Muscle of back (tissue), 11 donors: ENCODE data around the gene TBC1D14. TPM values are rescaled to one million over a fixed set of nuclear protein-coding genes. Genes with fewer than 3 reads are reported as not detected.
"Not testable (repeated sequence)": the region's sequence is repeated elsewhere in the genome, so short reads cannot be mapped to it uniquely, and the experiment has no call there.

Source experiments
- DNase-seq, 3 donors: peaks; one replicate each; pipeline versions ENCODE4 v3.0.0 to v3.0.0-alpha.2; 2013
- polyA plus RNA-seq, 10 donors: library from polyadenylated mRNA; unstranded; fragments of 120-200 nt; gene quantifications; one replicate each; pipeline ENCODE4 v1.2.1, GENCODE V29; 2013; ENCODE audit not compliant: insufficient read length in 10 of 10

Gene TBC1D14
- polyA plus RNA-seq, 10 donors, result 32.0 to 42.9 (median 38.1) TPM

DNA sequence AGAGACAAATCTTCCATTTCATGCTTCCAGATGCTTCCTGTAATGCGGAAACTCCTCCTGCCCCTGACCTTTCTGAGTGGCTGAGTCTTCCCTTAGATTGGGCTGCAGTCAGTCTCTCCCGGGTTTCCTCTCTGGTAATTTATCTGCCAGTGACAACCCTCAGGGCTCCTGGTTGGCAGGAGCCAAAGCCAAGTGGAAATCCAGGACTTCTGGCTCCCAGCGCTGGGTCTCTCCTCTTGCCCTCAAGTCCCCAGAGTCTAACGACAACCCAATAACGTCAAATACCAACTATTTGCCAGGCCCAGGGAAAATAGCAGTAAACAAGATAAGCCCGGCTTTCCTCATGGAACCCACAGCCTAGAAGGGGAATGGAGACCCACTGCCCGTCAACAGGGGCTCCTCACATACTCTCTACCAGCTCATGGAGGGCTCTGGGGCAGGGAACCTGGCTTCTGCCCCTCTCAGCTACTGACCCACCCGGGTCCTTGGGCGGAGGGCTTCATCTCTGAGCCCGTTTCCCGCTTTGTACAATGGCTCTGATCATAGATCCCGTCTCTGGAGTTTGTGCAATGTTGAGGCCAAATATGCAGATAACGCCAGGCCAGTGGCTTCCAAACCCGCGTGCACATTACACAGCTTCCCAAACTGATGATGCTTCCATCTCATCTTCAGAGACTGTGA is 1.1 kb upstream of the TBC1D14 start:
- no peak for DNase-seq

DNA sequence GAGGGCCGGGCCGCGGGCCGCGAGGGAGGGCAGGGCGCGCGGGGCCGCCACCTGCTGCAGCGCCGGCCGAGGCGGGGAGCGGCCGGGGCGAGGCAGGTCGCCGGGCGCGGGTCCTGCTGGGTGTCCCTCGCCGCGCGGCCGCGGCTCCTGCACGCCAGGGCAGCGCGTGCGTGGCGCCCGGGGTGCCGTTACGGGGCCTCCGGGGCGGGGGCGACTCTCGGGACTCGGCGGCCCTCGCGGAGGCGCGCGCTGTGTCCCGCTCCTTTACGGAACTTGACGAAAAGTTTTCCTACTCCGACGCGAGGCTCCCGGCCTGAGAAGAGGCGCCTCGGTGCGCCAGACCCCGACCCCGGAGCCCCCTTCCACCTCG is 329 bp downstream of the TBC1D14 start:
- DNase-seq, result no peak

DNA sequence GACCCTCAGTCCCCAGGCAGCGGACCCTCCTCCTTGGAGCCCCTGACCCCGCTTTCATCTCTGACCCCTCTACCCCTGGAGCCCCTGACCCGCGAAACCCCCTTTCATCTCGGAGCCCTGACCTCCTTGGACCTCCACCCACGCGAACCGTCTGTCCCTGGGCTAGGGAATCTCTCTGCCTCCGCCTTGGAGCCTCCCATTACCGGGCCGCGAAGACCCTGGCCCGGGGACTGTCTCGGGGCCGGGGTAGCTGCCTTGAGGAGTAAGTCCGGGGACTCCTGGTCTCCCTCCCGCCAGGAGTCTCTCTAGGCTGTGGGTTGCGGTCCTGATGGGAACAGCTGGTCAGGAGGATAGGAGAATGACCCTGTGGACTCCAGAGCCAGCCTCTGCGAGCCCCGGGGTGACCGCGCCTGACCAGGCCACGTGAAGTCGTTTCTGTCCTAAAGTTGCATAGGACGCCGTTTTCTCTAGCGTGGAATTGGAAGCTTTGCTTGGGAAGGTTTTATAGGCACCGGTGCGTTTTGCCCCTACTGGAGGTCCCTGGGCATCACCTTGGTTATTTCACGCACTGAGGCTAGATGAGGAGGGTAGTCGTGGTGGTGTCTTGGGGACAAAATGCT is 824 bp downstream of the TBC1D14 start:
- no peak for DNase-seq

DNA sequence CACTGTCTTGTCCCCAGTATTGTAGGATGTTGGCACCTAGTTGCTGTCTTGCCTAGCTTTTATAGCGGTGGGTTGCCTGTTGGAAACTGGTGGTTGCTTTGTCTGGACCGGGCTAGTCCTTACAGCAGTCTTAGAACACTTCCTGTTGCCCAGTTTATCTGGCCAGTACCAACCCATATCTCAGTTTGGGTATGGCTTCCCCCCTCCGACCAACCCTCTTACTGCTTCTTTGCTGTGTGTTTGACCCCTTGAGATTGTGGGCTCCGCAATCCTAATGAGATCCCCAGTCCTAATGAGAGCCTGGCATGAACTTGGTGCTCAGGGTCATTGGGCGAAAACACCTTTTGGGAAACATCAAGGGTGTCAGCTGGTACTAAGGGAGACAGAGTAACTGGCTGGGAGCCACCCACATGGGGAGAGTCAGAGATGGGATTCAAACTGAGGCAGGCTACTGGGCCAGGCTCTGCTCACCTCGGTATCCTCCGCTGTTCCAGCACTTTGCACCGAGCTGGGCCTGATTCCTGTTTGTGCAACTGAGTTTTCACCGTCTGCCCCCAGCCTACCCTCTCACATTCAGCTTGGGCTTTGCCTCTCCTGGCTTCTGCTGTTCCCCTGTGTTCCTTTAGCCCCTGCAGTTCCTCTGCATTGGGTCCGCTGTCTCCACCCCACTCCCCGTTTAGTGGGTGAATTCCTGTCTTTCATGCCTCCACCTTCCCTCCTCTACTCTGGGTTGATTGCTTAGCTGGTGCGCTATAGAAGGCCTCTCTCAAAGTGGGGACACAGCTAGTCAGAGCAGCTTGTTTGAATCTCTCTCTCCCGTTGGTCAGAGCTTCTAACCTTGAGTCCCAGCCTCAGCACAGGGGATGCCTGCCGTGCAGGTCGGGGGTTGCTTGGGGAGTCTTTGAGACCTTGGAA is 1.6 kb downstream of the TBC1D14 start:
- DNase-seq, result no peak

DNA sequence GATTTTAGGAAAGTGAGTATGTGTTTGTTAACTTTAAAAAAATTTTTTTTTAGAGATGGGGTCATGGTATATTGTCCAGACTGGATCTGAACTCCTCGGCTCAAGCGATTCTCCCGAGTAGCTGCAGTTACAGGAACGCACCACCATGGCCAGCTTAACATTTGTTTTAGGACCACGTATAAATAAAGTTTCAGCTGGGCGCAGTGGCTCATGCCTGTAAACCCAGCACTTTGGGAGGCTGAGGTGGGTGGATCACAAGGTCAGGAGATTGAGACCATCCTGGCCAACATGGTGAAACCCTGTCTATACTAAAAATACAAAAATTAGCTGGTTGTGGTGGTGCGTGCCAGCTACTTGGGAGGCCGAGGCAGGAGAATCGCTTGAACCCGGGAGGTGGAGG is 2.3 kb downstream of the TBC1D14 start:
- DNase-seq, result not testable (repeated sequence)

DNA sequence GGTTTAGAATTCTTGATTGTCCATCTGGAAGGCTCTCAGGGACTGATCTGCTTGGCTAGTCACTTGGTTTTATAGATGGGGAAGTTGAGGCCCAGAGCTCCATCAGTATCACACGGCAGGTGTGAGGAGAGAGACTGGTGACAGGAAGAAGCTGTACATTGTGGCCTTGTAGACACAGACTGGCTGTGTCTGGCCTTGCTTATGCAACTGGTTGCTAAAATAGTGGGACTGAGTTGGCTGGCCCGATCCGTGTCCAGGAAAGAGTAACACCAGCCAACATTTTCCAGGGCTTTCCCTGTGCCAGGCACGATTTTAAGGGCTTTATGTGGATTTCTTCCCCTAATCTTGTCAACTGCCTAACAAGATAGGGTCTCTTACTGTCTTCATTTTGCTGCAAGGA is 2.8 kb downstream of the TBC1D14 start:
- no peak for DNase-seq

DNA sequence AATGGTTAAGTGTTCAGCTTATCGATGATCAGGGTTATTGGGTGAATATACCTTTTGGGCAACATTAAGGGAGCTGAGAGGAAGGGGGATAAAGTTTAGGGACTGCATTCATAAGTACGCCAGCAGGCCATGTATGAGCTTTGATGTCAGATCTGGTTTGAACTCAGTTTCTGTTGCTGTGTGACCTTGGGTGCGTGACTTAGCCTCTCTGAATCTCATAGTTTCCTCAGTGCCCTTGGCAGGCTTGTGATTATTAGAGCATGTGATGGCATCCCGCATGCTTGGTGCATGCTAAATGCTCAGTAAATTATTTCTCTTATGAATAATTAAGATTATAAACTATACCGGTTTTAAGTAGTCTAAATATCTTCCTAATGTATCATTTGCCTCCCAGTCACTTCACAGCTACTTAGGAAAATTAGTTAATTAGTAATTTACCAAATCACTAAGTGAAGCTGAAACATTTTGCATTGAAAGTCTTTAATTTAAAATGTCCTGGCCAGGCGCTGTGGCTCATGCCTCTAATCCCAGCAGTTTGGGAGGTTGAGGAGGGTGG is 3.8 kb downstream of the TBC1D14 start:
- no peak for DNase-seq

DNA sequence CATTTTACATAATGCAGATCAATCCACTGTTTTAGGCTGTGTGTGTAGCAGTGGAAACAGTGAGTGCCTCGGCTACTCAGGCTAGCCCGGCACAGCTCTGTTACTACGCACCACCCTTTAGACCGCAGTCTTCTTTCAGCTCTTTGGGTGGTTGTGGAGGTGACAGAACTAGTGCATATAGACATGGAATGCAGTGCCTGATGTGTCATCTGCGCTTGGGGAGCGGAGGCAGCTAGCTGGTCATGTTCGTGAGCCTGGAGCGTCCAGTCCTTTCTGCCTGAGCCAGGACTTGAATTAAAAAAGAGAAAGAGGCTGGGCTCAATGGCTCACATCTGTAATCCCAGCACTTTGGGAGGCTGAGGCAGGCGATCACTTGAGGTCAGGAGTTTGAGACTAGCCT is 4.8 kb downstream of the TBC1D14 start:
- DNase-seq, result no peak

DNA sequence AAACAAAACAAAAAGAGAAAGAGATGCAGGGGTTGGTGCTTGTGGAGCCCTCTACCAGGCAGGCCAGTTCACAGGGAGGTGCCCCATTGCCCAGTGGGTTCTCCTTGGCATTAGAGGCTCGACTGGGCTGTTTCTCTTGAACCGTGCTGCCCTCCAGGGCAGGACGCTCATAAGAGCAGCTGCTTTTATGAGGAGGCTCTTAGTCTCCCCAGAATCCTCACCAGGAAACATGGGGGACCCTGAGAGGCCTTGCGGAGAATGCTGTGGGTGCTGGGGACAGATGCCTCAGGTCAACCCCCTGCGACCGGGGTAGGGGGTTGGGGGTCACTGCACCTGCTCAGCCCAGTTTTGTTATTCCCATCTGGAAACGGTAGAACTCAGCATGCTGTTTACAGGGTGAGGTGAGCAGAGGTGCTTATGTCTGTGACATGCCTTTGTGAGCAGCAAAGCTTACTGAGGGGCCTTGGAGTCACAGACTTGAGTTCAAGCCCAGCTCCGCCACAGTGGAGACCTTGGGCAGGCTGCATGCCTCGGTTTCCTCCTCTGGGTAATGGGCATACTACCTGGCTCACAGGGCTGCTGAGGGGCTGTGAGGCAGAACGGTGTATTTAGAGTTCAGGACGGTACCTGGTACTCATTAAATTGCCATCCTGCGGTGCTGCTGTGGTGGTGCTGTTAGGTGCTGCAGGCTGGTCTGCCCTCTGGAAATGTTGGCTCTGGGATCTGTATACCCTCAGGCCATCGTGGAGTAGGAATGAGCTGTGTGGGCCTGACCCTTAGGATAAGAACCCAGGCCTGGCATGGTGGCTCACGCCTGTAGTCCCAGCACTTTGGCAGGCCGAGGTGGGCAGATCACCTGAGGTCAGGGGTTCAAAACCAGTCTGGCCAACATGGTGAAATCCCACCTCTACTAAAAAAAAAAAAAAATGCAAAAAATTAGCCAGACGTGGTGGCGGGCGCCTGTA is 5.7 kb downstream of the TBC1D14 start:
- DNase-seq, result no peak

DNA sequence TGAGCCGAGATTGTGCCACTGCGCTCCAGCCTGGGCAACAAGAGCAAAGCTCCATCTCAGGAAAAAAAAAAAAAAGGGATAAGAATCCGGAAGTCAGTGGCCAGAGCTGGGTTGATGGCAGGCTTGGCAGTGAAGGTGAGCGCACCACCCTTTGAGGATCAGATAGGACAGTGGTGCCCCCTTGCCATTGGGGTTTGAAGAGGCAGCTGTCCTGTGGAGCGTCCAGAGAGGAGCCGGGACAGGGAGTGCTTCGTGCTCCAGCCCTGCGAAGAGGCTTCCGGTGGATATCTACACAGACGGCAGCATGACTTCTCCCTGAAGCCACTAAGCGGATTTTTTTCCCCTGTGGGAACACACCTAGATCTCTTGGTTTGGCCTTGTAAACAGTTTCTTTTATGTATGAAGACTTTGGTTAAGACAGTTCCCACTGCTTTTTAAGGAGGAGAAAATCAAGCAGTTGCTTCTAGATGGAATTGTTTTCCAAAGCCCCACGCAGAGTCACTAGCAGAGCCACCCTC is 6.5 kb downstream of the TBC1D14 start:
- no peak for DNase-seq

DNA sequence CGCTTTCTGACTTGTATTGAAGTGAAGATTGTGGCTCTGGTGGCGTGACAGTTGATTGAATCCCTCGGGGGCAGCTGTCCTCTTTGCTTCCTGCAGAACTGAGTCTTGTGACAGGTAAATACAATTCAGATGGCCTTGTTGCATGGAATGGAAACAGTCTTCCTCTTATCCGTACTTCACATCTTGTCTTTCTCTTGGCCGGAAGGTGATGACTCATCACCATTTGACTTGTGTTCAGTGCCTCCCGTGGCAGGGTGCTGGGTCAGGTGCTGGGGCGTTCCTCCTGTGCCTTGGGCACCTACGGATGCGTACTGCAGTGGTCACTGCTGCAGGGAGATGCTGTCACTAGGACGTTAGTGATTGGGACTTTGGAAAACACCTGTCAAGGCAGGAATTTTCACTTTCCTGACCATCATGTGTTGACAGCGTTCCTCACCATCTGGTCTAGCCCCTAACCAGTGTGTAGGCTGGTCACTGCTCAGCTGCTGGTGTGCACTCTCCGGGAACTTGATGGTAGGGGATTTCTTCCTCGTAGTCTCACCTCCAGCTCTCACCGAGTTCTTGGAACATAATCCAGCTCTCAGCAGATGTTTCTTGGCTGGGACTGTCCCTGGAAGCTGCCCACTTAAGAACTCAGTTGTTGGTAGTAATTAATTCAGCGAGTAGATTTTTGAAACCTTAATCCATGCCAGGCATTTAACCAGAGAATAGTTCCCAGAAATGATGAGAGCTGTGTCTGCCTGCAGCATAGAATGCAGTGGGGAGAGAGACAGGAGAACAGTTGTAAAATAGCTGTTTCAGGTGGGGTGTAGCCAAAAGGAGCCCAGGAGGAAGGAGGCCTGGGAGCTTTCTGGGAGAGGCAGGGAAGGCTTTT is 7.2 kb downstream of the TBC1D14 start:
- DNase-seq, result no peak

DNA sequence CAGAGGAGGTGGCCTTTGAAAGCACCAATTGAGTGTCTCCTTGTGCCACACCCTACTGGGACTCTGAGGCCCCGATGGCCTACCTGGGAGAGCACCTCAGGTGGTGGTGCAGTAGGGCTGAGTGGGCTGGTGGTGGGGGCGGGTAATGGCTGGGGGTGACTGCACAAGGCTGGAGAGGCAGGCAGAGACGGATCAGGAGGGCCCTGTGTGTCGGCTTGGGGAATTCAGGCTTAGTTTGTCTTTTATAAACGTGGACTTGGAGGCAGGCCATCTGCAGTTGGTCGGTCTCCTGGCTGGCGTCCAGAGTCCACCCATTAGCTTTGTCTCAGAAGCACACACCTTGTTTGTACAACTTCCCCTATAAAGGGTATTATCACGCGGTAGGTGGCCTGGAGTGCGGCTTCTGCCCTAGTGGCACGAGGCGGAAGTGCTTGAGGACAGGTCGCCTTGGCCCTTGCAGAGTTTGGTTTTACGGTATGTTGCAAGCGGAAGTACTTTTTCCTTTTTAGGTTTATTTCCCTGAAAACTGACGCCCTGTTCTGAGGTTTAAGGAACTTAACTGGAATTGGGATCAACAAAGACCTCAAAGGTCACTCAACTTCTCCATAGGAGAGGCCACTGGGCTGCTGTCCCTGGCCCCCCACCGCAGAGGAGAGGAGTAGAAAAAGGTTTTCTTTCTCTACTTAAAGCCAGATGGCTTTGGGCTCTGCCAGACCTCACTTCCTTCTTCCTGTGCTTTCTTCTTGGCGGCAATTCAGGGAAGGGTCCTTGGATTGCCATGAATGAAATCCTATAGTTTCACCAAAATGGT is 8.0 kb downstream of the TBC1D14 start:
- DNase-seq, result peak in 1 of 3 donors; percentile 62

DNA sequence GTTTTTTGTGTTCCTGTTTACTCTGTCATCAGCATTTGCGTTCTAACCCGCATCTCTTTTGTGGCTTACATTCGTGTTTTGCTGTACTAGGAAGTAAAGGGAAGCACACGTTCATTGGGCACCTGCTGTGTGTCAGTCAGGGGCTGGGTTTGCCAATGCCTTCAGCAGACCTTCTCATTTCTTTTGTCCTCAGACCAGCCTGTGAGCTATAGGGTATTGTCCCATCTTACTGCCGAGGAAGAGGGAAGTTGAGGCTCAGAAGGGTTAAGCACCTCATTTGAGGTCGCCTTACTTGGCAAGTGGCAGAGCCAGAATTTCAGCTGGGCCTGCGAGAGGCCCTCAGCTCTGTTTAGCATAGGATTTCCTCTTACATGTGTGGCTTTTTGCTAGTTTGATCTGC is 8.7 kb downstream of the TBC1D14 start:
- DNase-seq, result peak in 1 of 3 donors; percentile 65

DNA sequence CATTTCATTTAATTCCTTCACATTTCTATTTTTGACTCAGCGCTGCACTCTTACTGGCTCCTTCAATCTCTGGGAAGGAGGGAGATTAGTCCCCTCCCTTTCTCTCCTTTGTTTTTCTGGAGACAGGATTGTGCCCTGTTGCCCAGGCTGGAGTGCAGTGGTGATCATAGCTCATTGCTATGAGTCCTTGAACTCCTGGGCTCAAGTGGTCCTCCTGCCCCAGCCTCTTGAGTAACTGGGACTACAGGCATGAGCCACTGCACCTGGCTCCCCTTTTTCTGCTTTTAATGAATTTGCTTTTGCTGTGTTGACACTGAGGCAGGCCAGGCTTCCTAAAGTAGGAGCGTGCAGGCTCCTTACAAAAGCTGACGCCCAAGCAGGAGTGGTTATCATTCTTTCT is 10.5 kb downstream of the TBC1D14 start:
- DNase-seq, result no peak

DNA sequence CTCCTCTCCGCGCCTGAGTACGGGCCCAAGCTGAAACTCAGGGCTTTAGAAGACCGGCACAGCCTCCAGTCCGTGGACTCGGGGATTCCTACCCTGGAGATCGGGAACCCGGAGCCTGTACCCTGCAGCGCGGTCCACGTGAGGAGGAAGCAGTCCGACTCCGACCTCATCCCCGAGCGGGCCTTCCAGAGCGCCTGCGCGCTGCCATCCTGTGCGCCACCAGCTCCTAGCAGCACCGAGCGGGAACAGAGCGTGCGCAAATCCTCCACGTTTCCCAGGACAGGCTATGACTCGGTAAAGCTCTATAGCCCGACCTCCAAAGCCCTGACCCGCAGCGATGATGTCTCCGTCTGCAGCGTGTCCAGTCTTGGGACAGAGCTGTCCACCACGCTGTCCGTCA is 13.9 kb downstream of the TBC1D14 start:
- DNase-seq, result no peak

DNA sequence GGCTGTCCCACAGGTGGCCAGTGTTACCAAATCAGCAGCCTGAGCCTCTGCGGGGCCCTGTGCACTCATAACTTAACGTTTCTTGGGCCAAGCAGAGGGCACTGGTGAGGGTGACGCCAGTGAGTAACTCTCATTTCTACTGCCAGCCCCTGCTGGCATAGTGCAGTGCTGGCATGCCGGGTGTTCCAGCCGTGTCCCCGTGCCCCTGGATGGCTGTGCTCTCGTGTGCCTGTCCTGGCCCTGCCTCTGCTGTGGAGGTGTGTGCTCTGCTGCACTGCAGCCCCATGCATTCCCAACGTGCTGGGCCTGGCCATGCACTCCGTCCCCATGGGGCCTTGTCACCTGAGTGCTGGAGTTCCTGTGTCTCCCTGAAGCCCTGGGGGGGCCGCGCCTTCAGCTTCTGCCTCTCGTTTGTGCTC is 14.7 kb downstream of the TBC1D14 start:
- no peak for DNase-seq

DNA sequence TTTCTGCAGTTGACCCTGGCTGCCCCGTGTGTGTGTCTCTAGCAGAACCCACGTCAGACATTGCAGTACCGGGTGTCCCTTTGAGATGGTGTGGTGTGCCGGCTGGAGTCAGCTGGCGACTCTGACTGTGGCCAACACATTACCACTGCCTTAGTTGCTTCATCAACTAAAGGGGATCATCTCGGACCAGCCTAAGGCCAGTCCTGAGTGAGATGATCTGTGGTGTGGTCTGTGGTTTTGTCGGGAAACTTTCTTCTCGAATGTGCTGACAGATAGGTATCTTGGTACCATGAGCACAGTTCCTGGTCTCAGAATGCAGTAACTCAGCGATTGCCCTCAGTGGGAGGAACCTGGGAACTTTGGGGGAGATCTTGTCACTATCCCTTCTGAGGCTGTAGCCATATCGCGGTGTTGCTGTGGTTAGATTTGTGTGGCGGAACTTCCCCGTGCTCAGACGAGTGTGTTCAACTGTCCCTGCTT is 15.8 kb downstream of the TBC1D14 start:
- no peak for DNase-seq

DNA sequence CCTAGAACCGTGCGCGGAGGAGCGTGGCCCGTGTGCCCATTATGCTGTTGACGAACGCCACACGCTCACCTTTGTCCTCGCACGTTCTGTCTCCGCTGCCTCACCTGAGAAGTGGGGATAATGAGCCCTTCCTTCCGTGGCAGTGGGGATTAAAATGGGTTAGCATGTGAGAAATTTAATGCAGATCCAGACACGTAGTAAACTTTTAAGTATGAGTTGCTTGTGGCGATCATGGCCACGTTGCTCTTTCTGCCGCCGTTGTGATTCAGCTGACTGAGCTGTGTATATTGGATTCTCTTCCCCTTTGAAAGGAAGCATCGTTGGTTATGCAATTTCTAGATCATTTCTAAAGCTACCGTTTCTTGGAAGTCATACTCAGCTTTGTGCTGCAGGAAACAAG is 16.5 kb downstream of the TBC1D14 start:
- no peak for DNase-seq
